Breast epithelium (tissue), 4 donors: ENCODE results near the gene ADSL. TPM values are rescaled to one million over a fixed set of nuclear protein-coding genes. Genes with fewer than 3 reads are reported as not detected.

Experiments used
- DNase-seq, 2 donors: peaks; one replicate each; pipeline ENCODE4 v3.0.0-alpha.2; 2019; ENCODE audit warnings: low spot score in 2 of 2
- H3K27ac ChIP-seq, 2 donors: fragments of 200-600 bp; sonication (generic) in 1 of 2; one replicate each; pipeline ENCODE4 v1.5.1; 2016 to 2019; ENCODE audit warnings: mild to moderate bottlenecking in 1 of 2
- H3K27me3 ChIP-seq, 2 donors: fragments of 200-600 bp; sonication (generic) in 1 of 2; one replicate each; pipeline versions ENCODE4 v1.5.1 to v1.6.0; 2017 to 2019; ENCODE audit warnings: control low read depth in 1 of 2, mild to moderate bottlenecking in 1 of 2
- H3K36me3 ChIP-seq: fragments of 200-600 bp; one replicate; pipeline ENCODE4 v1.5.1; 2019
- H3K4me1 ChIP-seq, 2 donors: fragments of 200-600 bp; sonication (generic); one replicate each; pipeline ENCODE4 v1.5.1; 2016 to 2019; ENCODE audit warnings: control low read depth in 1 of 2
- H3K4me3 ChIP-seq, 3 donors: fragments of 200-600 bp; sonication (generic); 1 replicate in 2 of 3; 2 replicates in 1 of 3; pipeline ENCODE4 v1.5.1; 2016 to 2019; ENCODE audit warnings: mild to moderate bottlenecking in 3 of 3, moderate library complexity in 2 of 3
- H3K9me3 ChIP-seq, 2 donors: fragments of 200-600 bp; sonication (generic) in 1 of 2; one replicate each; pipeline ENCODE4 v1.5.1; 2016 to 2019; ENCODE audit warnings: control low read depth in 1 of 2
- CTCF ChIP-seq, 3 donors: fragments of 450-650 bp; IDR thresholded peaks; one replicate each; pipeline ENCODE4 v1.5.1; 2016 to 2017; ENCODE audit warnings: antibody characterized with exemption in 3 of 3, mild to moderate bottlenecking in 3 of 3, moderate library complexity in 3 of 3
- POLR2A ChIP-seq: fragments of 450-650 bp; IDR thresholded peaks from one replicate; pipeline ENCODE4 v1.6.1; 2016; ENCODE audit warnings: antibody characterized with exemption, mild to moderate bottlenecking, moderate library complexity
- POLR2AphosphoS5 ChIP-seq, 3 donors: sonication (generic); formaldehyde crosslinking; IDR thresholded peaks; one replicate each; pipeline ENCODE4 v1.6.1; 2017; ENCODE audit warnings: antibody characterized with exemption in 3 of 3
- intact Hi-C: fragments of 100-400 bp; cut with DNase I; formaldehyde crosslinking; loops from one replicate; pipeline ENCODE4 v1.15.1; 2023; ENCODE audit warnings: low total_unique reads
- total RNA-seq, 3 donors: library from RNA; depleted of rRNA; stranded (reverse); fragments of >200 nt; gene quantifications; one replicate each; pipeline ENCODE4 v1.1.0, GENCODE V29; 2016

ADSL gene
- total RNA-seq, 3 donors from 2014 or later, result 66.6 to 92.3 (median 74.7) TPM

- intact Hi-C loops, result no loop called here
- H3K27ac ChIP-seq, result no peak overlapping the region
- TF ChIP-seq POLR2AphosphoS5 (IDR thresholded peaks at IDR 0.05), result no peak
- TF ChIP-seq POLR2A, result no peak
- no peak for TF ChIP-seq CTCF (IDR thresholded peaks at IDR 0.05)
- peak in 1 of 2 donors; percentile 50 for DNase-seq
- peaks cover under 1% of the 10 kb centered on the region for H3K36me3 ChIP-seq
- H3K4me1 ChIP-seq, result no peaks in the 10 kb centered on the region
- H3K27me3 ChIP-seq, result no peaks in the 10 kb centered on the region
- H3K9me3 ChIP-seq, result no peaks in the 10 kb centered on the region
- H3K4me3 ChIP-seq, result no peak overlapping the region
Observed at GRCh38 chr22:40411506-40411861, 65.2 kb downstream of the ADSL start.

GRCh38 chr22:40412441-40412840 is 66.1 kb downstream of the ADSL start:
- Histone ChIP-seq H3K36me3 (no peaks in the 10 kb centered on the region), H3K9me3 (no peaks in the 10 kb centered on the region), H3K27me3 (no peaks in the 10 kb centered on the region), H3K27ac (no peak overlapping the region), H3K4me3 (no peak overlapping the region), H3K4me1 (no peaks in the 10 kb centered on the region)
- no peak for DNase-seq
- TF ChIP-seq CTCF (IDR thresholded peaks at IDR 0.05) (no peak), POLR2AphosphoS5 (IDR thresholded peaks at IDR 0.05) (no peak), POLR2A (no peak)
- intact Hi-C loops, result no loop called here

GRCh38 chr22:40413873-40414272 is 67.6 kb downstream of the ADSL start:
- Histone ChIP-seq H3K4me3 (no peak overlapping the region), H3K4me1 (no peaks in the 10 kb centered on the region), H3K9me3 (no peaks in the 10 kb centered on the region), H3K36me3 (no peaks in the 10 kb centered on the region), H3K27ac (no peak overlapping the region), H3K27me3 (no peaks in the 10 kb centered on the region)
- TF ChIP-seq POLR2AphosphoS5 (IDR thresholded peaks at IDR 0.05) (no peak), CTCF (IDR thresholded peaks at IDR 0.05) (no peak), POLR2A (no peak)
- no peak for DNase-seq
- intact Hi-C loops, result no loop called here

- intact Hi-C loops, result no loop called here
- no peaks in the 10 kb centered on the region for H3K9me3 ChIP-seq
- H3K27ac ChIP-seq, result peak overlapping the region; percentile 26 to 48
- no peak for DNase-seq
- TF ChIP-seq CTCF (IDR thresholded peaks at IDR 0.05), result no peak
- no peak for TF ChIP-seq POLR2AphosphoS5 (IDR thresholded peaks at IDR 0.05)
- TF ChIP-seq POLR2A, result no peak
- no peak overlapping the region for H3K4me3 ChIP-seq
- no peaks in the 10 kb centered on the region for H3K27me3 ChIP-seq
- no peaks in the 10 kb centered on the region for H3K4me1 ChIP-seq
- H3K36me3 ChIP-seq, result no peaks in the 10 kb centered on the region
Observed at GRCh38 chr22:40414311-40414710, 68.0 kb downstream of the ADSL start.

- Histone ChIP-seq H3K36me3 (peaks cover 3% of the 10 kb centered on the region), H3K27me3 (no peaks in the 10 kb centered on the region), H3K9me3 (no peaks in the 10 kb centered on the region), H3K27ac (peak overlapping the region; percentile 48 to 51), H3K4me1 (no peaks in the 10 kb centered on the region), H3K4me3 (no peak overlapping the region)
- TF ChIP-seq CTCF (IDR thresholded peaks at IDR 0.05) (no peak), POLR2A (no peak), POLR2AphosphoS5 (IDR thresholded peaks at IDR 0.05) (no peak)
- intact Hi-C loops, result no loop called here
- DNase-seq, result no peak
Observed at GRCh38 chr22:40414838-40415505, 68.7 kb downstream of the ADSL start.
